GM12878 (cell line): ENCODE results near the gene HS1BP3. TPM values are rescaled to one million over a fixed set of nuclear protein-coding genes. Genes with fewer than 3 reads are reported as not detected.

ENCODE experiments used
- ATAC-seq: fragments of 200-7000 bp; cut with Tn5 transposase; 3 replicates; pipeline ENCODE4 v1.9.1; 2020; ENCODE audit warnings: mild to moderate bottlenecking, moderate library complexity
- BruUV-seq: library from RNA; stranded (reverse); fragments of 400-500 nt; replicated peaks from 2 replicates; lab custom pipeline; 2021; lab: Mats Ljungman, UMichigan
- CTCF ChIA-PET: fragments of 300-600 bp; sonication (Branson Sonifier 250); formaldehyde crosslinking; extraction: SDS; loops from one replicate; lab custom pipeline; 2021; ENCODE audit warnings: inconsistent platforms; lab: Yijun Ruan, JAX
- POLR2A ChIA-PET: fragments of 350-600 bp; formaldehyde crosslinking; extraction: SDS; loops from one replicate; lab custom pipeline; 2021; ENCODE audit warnings: inconsistent platforms; lab: Charles Lee
- RAD21 ChIA-PET: fragments of 300-600 bp; sonication (Branson Sonifier 250); formaldehyde crosslinking; loops from one replicate; lab custom pipeline; 2023; ENCODE audit warnings: antibody characterized with exemption; ENCODE audit not compliant: unreplicated experiment; lab: Charles Lee
- SMC1A ChIA-PET: fragments of 300-600 bp; sonication (Branson Sonifier 250); formaldehyde crosslinking; loops from one replicate; lab custom pipeline; 2023; ENCODE audit not compliant: unreplicated experiment, uncharacterized antibody; lab: Charles Lee
- DNase-seq: peaks from one replicate; pipeline ENCODE4 v3.0.0-alpha.2; 2011; ENCODE audit warnings: low read depth, low spot score
- FAIRE-seq: peaks from 3 replicates; lab custom pipeline; 2011; peaks lifted over from hg19 to GRCh38; lab: Jason Lieb, UNC
- H2AFZ ChIP-seq: 2 replicates; pipeline ENCODE4 v1.6.0; 2011; ENCODE audit warnings: low read depth, low read length, control low read depth; ENCODE audit not compliant: control insufficient read depth
- H3K27ac ChIP-seq: 2 replicates; pipeline ENCODE4 v1.5.1; 2011; ENCODE audit warnings: control low read depth; ENCODE audit not compliant: control insufficient read depth, insufficient read depth
- H3K27me3 ChIP-seq, 2 experiments: replicated peaks in 1 of 2; 2 replicates each; pipeline versions ENCODE4 v1.6.0 to v1.6.1; 2011; ENCODE audit warnings: low read length in 1 of 2; ENCODE audit not compliant: control insufficient read depth in 2 of 2, insufficient read depth in 2 of 2
- H3K36me3 ChIP-seq, 2 experiments: 2 replicates each; pipeline ENCODE4 v1.5.1; 2011; ENCODE audit warnings: low read length in 1 of 2; ENCODE audit not compliant: control insufficient read depth in 2 of 2, insufficient read depth in 2 of 2
- H3K4me1 ChIP-seq: 2 replicates; pipeline ENCODE4 v1.6.1; 2011; ENCODE audit warnings: mild to moderate bottlenecking, low read length, moderate library complexity, mixed read lengths; ENCODE audit not compliant: control insufficient read depth, insufficient read depth
- H3K4me2 ChIP-seq: 2 replicates; pipeline ENCODE4 v1.6.0; 2011; ENCODE audit warnings: control low read depth; ENCODE audit not compliant: control insufficient read depth, insufficient read depth
- H3K4me3 ChIP-seq: fragments of 200-600 bp; sonication (generic); 2 replicates; pipeline ENCODE4 v1.5.1; 2016
- H3K79me2 ChIP-seq: 2 replicates; pipeline ENCODE4 v1.6.0; 2011; ENCODE audit warnings: low read length; ENCODE audit not compliant: control insufficient read depth, insufficient read depth
- H3K9ac ChIP-seq: 2 replicates; pipeline ENCODE4 v1.8.0; 2011; ENCODE audit warnings: low read length, control low read depth, mixed read lengths; ENCODE audit not compliant: control insufficient read depth, insufficient read depth
- H3K9me3 ChIP-seq: replicated peaks from 3 replicates; pipeline ENCODE4 v1.5.1; 2011; ENCODE audit warnings: mild to moderate bottlenecking, low read length; ENCODE audit not compliant: control insufficient read depth, insufficient read depth
- H4K20me1 ChIP-seq: 2 replicates; pipeline ENCODE4 v1.6.0; 2011; ENCODE audit not compliant: control insufficient read depth, insufficient read depth
- HDAC2 ChIP-seq: fragments of 200-600 bp; sonication (generic); IDR thresholded peaks from 2 replicates; pipeline ENCODE4 v1.6.1; 2017
- POLR2AphosphoS2 ChIP-seq: IDR thresholded peaks from 2 replicates; pipeline ENCODE4 v1.6.1; 2011; ENCODE audit warnings: low read depth, mild to moderate bottlenecking, low read length, improper control_type of control experiment, moderate library complexity
- WGBS: methylation state at CpG from one replicate; pipeline ENCODE4 v1.1.6; 2016; ENCODE audit warnings: low lambda C conversion rate; ENCODE audit not compliant: insufficient replicate concordance, insufficient coverage; ENCODE audit errors: missing lambda C conversion rate; 5-methylcytosine and 5-hydroxymethylcytosine counted together
- in situ Hi-C: fragments of 300-500 bp; cut with MboI; formaldehyde crosslinking; loops from 9 replicates; pipeline ENCODE4 v1.14.3; 2018; ENCODE audit warnings: mixed read lengths
- intact Hi-C: fragments of 100-400 bp; cut with micrococcal nuclease; formaldehyde crosslinking; loops from one replicate; pipeline ENCODE4 v1.14.2; 2022; ENCODE audit not compliant: unreplicated experiment
- polyA plus RNA-seq, 11 experiments: library from polyadenylated mRNA; depleted of rRNA in 4 of 11; unstranded in 6 of 11; stranded (reverse) in 5 of 11; fragments of >200 nt; fragmentation: Nextera tagmentation in 4 of 11; fragmentation: Illumina TruSeq in 1 of 11; extraction: Ambion mirVana in 4 of 11; extraction: Trizol in 1 of 11; gene quantifications; 1 replicate in 1 of 11; 2 replicates in 10 of 11; pipeline versions ENCODE4 v1.2.1 to v1.2.3, GENCODE V29; 2011 to 2016; ENCODE audit warnings: inconsistent platforms in 2 of 11, missing spikeins in 2 of 11, low read depth in 1 of 11
- total RNA-seq, 4 experiments: library from RNA; depleted of rRNA in 3 of 4; stranded (reverse); fragments of >200 nt in 3 of 4; fragmentation: Illumina TruSeq in 1 of 4; extraction: Trizol in 1 of 4; gene quantifications; 2 replicates each; pipeline versions ENCODE4 v1.2.1 to v1.2.3, GENCODE V29; 2013 to 2021
- TF ChIP-seq, protein P1 (sequence below): fragments of 450-650 bp; IDR thresholded peaks from 2 replicates; pipeline ENCODE4 v1.6.1; 2017; ENCODE audit warnings: mild to moderate bottlenecking, moderate library complexity
- TF ChIP-seq, protein P2 (sequence below): IDR thresholded peaks from 2 replicates; pipeline ENCODE4 v1.6.1; 2012; ENCODE audit warnings: low read depth, low read length, improper control_type of control experiment
- TF ChIP-seq, protein P3 (sequence below): IDR thresholded peaks from 2 replicates; pipeline ENCODE4 v1.6.1; 2011; ENCODE audit warnings: low read depth, low read length, improper control_type of control experiment, borderline replicate concordance
- TF ChIP-seq, protein P4 (sequence below): fragments of 450-650 bp; IDR thresholded peaks from 2 replicates; pipeline ENCODE4 v1.6.1; 2016; ENCODE audit warnings: mild to moderate bottlenecking, moderate library complexity, borderline replicate concordance

Gene HS1BP3
- total and polyA plus RNA-seq, 10 of the 15 experiments (the other 5 are each of a cell fraction or from before 2014, with no cell fraction given): 0.47 to 7.2 (median 4.6) TPM

DNA sequence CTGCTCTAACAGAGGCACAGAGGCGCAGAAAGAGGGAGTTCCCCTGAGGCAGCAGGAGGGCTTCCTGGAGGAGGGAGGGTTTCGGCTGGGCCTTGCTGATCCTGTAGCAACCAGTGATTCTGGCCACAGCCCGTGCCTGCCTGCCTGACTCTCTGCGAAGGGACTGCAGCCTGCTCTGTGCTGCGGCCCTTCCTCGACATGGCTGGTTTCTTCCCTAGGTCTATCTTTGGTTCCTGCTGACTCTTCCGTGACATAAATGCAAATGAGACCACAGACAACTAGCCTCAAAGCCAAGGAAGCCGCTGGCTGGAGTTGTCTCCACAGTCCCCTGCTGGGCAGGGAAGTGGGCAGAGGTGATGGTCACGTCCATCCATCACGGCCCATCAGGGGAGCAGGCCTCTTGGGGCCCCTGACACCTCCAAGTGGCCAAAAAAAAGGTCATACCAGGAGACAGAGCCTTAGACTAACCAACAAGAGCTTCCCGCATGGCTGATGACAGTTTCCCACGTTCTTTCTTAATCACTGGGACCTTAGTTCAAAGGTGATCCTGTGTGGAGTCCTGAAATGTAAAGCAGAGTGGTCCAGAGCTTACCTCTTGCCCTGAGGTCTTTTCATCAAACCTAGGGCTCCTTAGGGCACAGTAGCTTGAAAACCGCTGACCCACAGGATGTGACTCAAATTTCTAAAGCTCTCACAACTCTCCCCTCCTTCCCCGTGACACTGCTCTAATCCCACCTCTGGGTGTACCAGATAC is 55.3 kb downstream of the HS1BP3 start (continued):
- TF ChIP-seq, protein P1, sequence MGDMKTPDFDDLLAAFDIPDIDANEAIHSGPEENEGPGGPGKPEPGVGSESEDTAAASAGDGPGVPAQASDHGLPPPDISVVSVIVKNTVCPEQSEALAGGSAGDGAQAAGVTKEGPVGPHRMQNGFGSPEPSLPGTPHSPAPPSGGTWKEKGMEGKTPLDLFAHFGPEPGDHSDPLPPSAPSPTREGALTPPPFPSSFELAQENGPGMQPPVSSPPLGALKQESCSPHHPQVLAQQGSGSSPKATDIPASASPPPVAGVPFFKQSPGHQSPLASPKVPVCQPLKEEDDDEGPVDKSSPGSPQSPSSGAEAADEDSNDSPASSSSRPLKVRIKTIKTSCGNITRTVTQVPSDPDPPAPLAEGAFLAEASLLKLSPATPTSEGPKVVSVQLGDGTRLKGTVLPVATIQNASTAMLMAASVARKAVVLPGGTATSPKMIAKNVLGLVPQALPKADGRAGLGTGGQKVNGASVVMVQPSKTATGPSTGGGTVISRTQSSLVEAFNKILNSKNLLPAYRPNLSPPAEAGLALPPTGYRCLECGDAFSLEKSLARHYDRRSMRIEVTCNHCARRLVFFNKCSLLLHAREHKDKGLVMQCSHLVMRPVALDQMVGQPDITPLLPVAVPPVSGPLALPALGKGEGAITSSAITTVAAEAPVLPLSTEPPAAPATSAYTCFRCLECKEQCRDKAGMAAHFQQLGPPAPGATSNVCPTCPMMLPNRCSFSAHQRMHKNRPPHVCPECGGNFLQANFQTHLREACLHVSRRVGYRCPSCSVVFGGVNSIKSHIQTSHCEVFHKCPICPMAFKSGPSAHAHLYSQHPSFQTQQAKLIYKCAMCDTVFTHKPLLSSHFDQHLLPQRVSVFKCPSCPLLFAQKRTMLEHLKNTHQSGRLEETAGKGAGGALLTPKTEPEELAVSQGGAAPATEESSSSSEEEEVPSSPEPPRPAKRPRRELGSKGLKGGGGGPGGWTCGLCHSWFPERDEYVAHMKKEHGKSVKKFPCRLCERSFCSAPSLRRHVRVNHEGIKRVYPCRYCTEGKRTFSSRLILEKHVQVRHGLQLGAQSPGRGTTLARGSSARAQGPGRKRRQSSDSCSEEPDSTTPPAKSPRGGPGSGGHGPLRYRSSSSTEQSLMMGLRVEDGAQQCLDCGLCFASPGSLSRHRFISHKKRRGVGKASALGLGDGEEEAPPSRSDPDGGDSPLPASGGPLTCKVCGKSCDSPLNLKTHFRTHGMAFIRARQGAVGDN: peak; percentile 61; the same call in 1 of the 2 replicates
- TF ChIP-seq HDAC2 (no peak), POLR2AphosphoS2 (no peak)
- TF ChIP-seq, protein P2, sequence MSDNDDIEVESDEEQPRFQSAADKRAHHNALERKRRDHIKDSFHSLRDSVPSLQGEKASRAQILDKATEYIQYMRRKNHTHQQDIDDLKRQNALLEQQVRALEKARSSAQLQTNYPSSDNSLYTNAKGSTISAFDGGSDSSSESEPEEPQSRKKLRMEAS: no peak

DNA sequence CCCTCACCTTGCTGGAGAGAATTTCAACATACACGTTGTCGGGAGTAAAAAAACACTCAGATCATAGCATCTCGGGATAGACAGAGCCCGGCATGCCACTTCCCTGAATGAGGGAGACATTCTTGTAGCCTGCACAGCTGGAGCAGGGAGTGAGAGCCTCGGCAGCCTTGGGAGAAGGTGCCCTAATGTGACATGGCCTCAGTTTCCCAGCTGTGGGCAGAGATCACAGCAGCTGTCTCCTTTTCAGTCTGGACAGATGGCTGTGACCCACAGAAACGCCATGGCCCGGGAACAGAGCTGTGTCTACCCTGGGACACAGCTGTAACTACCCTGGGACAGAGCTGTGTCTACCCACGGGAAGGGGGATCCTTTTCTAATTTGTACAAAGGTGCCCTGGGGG is 55.9 kb downstream of the HS1BP3 start:
- Histone ChIP-seq H3K27ac (peak overlapping the region; percentile 79), H3K4me1 (peaks cover 38% of the 10 kb centered on the region), H3K4me2 (peak overlapping the region; percentile 94), H3K9me3 (no peaks in the 10 kb centered on the region; the same call in 2 of the 3 replicates), H2AFZ (peak overlapping the region; percentile 65), H3K36me3 (no peaks in the 10 kb centered on the region), H3K27me3 (no peaks in the 10 kb centered on the region), H3K9ac (peak overlapping the region; percentile 62; the same call in 1 of the 2 replicates), H3K4me3 (peak overlapping the region; percentile 25; the same call in 1 of the 2 replicates), H3K79me2 (no peaks in the 10 kb centered on the region), H4K20me1 (no peaks in the 10 kb centered on the region)
- TF ChIP-seq, protein P3, sequence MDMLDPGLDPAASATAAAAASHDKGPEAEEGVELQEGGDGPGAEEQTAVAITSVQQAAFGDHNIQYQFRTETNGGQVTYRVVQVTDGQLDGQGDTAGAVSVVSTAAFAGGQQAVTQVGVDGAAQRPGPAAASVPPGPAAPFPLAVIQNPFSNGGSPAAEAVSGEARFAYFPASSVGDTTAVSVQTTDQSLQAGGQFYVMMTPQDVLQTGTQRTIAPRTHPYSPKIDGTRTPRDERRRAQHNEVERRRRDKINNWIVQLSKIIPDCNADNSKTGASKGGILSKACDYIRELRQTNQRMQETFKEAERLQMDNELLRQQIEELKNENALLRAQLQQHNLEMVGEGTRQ: no peak
- TF ChIP-seq, protein P4, sequence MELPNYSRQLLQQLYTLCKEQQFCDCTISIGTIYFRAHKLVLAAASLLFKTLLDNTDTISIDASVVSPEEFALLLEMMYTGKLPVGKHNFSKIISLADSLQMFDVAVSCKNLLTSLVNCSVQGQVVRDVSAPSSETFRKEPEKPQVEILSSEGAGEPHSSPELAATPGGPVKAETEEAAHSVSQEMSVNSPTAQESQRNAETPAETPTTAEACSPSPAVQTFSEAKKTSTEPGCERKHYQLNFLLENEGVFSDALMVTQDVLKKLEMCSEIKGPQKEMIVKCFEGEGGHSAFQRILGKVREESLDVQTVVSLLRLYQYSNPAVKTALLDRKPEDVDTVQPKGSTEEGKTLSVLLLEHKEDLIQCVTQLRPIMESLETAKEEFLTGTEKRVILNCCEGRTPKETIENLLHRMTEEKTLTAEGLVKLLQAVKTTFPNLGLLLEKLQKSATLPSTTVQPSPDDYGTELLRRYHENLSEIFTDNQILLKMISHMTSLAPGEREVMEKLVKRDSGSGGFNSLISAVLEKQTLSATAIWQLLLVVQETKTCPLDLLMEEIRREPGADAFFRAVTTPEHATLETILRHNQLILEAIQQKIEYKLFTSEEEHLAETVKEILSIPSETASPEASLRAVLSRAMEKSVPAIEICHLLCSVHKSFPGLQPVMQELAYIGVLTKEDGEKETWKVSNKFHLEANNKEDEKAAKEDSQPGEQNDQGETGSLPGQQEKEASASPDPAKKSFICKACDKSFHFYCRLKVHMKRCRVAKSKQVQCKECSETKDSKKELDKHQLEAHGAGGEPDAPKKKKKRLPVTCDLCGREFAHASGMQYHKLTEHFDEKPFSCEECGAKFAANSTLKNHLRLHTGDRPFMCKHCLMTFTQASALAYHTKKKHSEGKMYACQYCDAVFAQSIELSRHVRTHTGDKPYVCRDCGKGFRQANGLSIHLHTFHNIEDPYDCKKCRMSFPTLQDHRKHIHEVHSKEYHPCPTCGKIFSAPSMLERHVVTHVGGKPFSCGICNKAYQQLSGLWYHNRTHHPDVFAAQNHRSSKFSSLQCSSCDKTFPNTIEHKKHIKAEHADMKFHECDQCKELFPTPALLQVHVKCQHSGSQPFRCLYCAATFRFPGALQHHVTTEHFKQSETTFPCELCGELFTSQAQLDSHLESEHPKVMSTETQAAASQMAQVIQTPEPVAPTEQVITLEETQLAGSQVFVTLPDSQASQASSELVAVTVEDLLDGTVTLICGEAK: peak; percentile 29; the same call in 1 of the 2 replicates
- ChIA-PET RAD21 (interaction anchor here (2.0 to 3.9 kb wide), 7 partner anchors 16 to 148 kb away, joined by 7 to 28 read pairs (median 13); partner anchors contain the start of gene RHOB), SMC1A (interaction anchor here (1.4 to 3.7 kb wide), 8 partner anchors 12 to 148 kb away, joined by 3 to 37 read pairs (median 12); partner anchors contain the start of gene RHOB), CTCF (interaction anchor here (0.8 to 5.5 kb wide), 7 partner anchors 14 to 154 kb away, joined by 3 to 26 read pairs (median 8); partner anchors contain the start of gene HS1BP3), POLR2A (interaction anchor here (1.5 to 3.1 kb wide), 2 partner anchors 13 to 17 kb away, joined by 3 to 22 read pairs; no protein-coding TSS in a partner anchor)
- in situ Hi-C loops: no loop called here
- peak; percentile 1; the same call in 2 of the 3 replicates for ATAC-seq
- FAIRE-seq: no peak
- no peak for DNase-seq
- TSS peak; percentile 68 for BruUV-seq
- intact Hi-C loops: loop anchor here (1.0 to 5.0 kb wide), 3 partner anchors 16 to 148 kb away; partner anchors contain the start of gene RHOB
- WGBS: 59% methylated on average over 8 of the region's 8 CpGs
